HUDEP-2 (cell line): ENCODE data around the gene NUDT3.
"Not testable (repeated sequence)": the region's sequence is repeated elsewhere in the genome, so short reads cannot be mapped to it uniquely, and the experiment has no call there.

Experiments
- DNase-seq, 76 experiments: peaks; one replicate each; lab custom pipeline; 2025; ENCODE audit not compliant: unreplicated experiment in 76 of 76; lab: John Stamatoyannopoulos, UW

The NUDT3 gene

GRCh38 chr6:34269658-34270341 is 122.7 kb downstream of the NUDT3 start:
- not testable (repeated sequence) for DNase-seq

GRCh38 chr6:34269132-34269531 is 123.3 kb downstream of the NUDT3 start:
- DNase-seq, result not testable (repeated sequence)

GRCh38 chr6:34267746-34268145 is 124.7 kb downstream of the NUDT3 start:
- no peak for DNase-seq

GRCh38 chr6:34263484-34263883 is 129.0 kb downstream of the NUDT3 start:
- not testable (repeated sequence) for DNase-seq

- DNase-seq, result no peak
Measured at GRCh38 chr6:34260576-34261267, 131.7 kb downstream of the NUDT3 start.

GRCh38 chr6:34259529-34260069 is 132.9 kb downstream of the NUDT3 start:
- no peak for DNase-seq

GRCh38 chr6:34252395-34252794 is 140.1 kb downstream of the NUDT3 start:
- not testable (repeated sequence) for DNase-seq

- DNase-seq, result peak in 1 of 76 experiments; percentile 55
Measured at GRCh38 chr6:34249469-34250261, 142.8 kb downstream of the NUDT3 start.

- peak in 74 of 76 experiments; percentile 66 to 99 (median 97) for DNase-seq
Measured at GRCh38 chr6:34248727-34249468, 143.6 kb downstream of the NUDT3 start, which contains the start of gene SMIM29. SMIM29 (minus strand) TSS chr6:34249006; CDS start chr6:34247791, 1,215 bp downstream.

- peak in 43 of 76 experiments; percentile 26 to 68 (median 50) for DNase-seq
Measured at GRCh38 chr6:34248198-34248726, 144.2 kb downstream of the NUDT3 start.

- peak in 3 of 76 experiments; percentile 15 to 29 (median 17) for DNase-seq
Measured at GRCh38 chr6:34247481-34248197, 144.8 kb downstream of the NUDT3 start.

- DNase-seq, result peak in 52 of 76 experiments; percentile 21 to 71 (median 45)
Measured at GRCh38 chr6:34246563-34247391, 145.7 kb downstream of the NUDT3 start.

GRCh38 chr6:34246249-34246562 is 146.3 kb downstream of the NUDT3 start:
- DNase-seq, result no peak

- DNase-seq, result not testable (repeated sequence)
Measured at GRCh38 chr6:34245761-34246140, 146.7 kb downstream of the NUDT3 start.

GRCh38 chr6:34245032-34245760 is 147.3 kb downstream of the NUDT3 start:
- DNase-seq, result not testable (repeated sequence)

- peak in 70 of 76 experiments; percentile 25 to 89 (median 70) for DNase-seq
Measured at GRCh38 chr6:34243901-34244884, 148.3 kb downstream of the NUDT3 start.
